CD4-positive, alpha-beta T cell (primary cell): ENCODE data around the gene PRRX2. TPM values are rescaled to one million over a fixed set of nuclear protein-coding genes. Genes with fewer than 3 reads are reported as not detected.

ENCODE experiments used
- ATAC-seq: fragments of 200-7000 bp; cut with Tn5 transposase; one replicate; pipeline ENCODE4 v1.10.0; 2022; ENCODE audit warnings: mild to moderate bottlenecking; ENCODE audit not compliant: poor library complexity
- CTCF ChIA-PET: fragments of 350-600 bp; sonication (Branson Sonifier 250); formaldehyde crosslinking; loops from one replicate; lab custom pipeline; 2021; ENCODE audit warnings: antibody characterized with exemption, inconsistent platforms; lab: Charles Lee
- POLR2A ChIA-PET: fragments of 350-600 bp; sonication (Branson Sonifier 250); formaldehyde crosslinking; loops from one replicate; lab custom pipeline; 2021; ENCODE audit warnings: antibody characterized with exemption, inconsistent platforms; lab: Charles Lee
- DNase-seq, 14 experiments: peaks; one replicate each; pipeline ENCODE4 v3.0.0-alpha.2; 2013 to 2020; ENCODE audit warnings: mixed read lengths in 2 of 14
- H3K27ac ChIP-seq, 2 donors: one replicate each; pipeline versions ENCODE4 v1.5.1 to v1.7.0; 2013; ENCODE audit warnings: low read length in 2 of 2, low read depth in 1 of 2, mild to moderate bottlenecking in 1 of 2
- H3K27me3 ChIP-seq, 2 experiments: 1 replicate in 1 of 2; 2 replicates in 1 of 2; pipeline versions ENCODE4 v1.6.1 to v1.7.0; 2013; ENCODE audit warnings: low read length in 2 of 2, control low read depth in 1 of 2, mild to moderate bottlenecking in 1 of 2, moderate library complexity in 1 of 2; ENCODE audit not compliant: insufficient read depth in 2 of 2, control insufficient read depth in 1 of 2
- H3K36me3 ChIP-seq: one replicate; pipeline ENCODE4 v1.6.1; 2013; ENCODE audit warnings: low read length, control low read depth; ENCODE audit not compliant: insufficient read depth
- H3K4me1 ChIP-seq: one replicate; pipeline ENCODE4 v1.6.1; 2013; ENCODE audit warnings: low read length, control low read depth; ENCODE audit not compliant: insufficient read depth
- H3K4me3 ChIP-seq: one replicate; pipeline ENCODE4 v1.5.1; 2013; ENCODE audit warnings: mild to moderate bottlenecking, low read length, moderate library complexity
- H3K9me3 ChIP-seq, 2 experiments: 1 replicate in 1 of 2; 2 replicates in 1 of 2; pipeline versions ENCODE4 v1.6.1 to v1.7.0; 2013; ENCODE audit warnings: low read length in 2 of 2, mild to moderate bottlenecking in 2 of 2, control low read depth in 1 of 2, moderate library complexity in 1 of 2; ENCODE audit not compliant: control insufficient read depth in 1 of 2, insufficient read depth in 1 of 2
- H3K27ac Mint-ChIP-seq: one replicate; pipeline ENCODE4 v1.8.0; 2020; ENCODE audit warnings: mixed read lengths
- H3K27me3 Mint-ChIP-seq: one replicate; pipeline ENCODE4 v1.8.0; 2021; ENCODE audit warnings: mixed read lengths
- H3K36me3 Mint-ChIP-seq: one replicate; pipeline ENCODE4 v1.8.0; 2021; ENCODE audit warnings: low read depth, mixed read lengths
- H3K4me1 Mint-ChIP-seq: one replicate; pipeline ENCODE4 v1.8.0; 2021; ENCODE audit warnings: low read depth, mixed read lengths
- H3K4me3 Mint-ChIP-seq: one replicate; pipeline ENCODE4 v1.8.0; 2020; ENCODE audit warnings: mild to moderate bottlenecking, mixed read lengths
- H3K9me3 Mint-ChIP-seq: one replicate; pipeline ENCODE4 v1.8.0; 2020; ENCODE audit warnings: mixed read lengths
- CTCF ChIP-seq: fragments of 200-600 bp; IDR thresholded peaks from one replicate; pipeline ENCODE4 v1.8.0; 2022; ENCODE audit warnings: antibody characterized with exemption, mild to moderate bottlenecking
- intact Hi-C, 2 experiments: fragments of 100-400 bp; cut with DNase I in 1 of 2; cut with micrococcal nuclease in 1 of 2; formaldehyde crosslinking; loops; one replicate each; pipeline versions ENCODE4 v1.15.1 to v1.9.0; 2023 to 2025; cut with DNase I, micrococcal nuclease
- total RNA-seq, 174 experiments: library from RNA in 2 of 174; stranded (reverse) in 2 of 174; gene quantifications; one replicate each; pipeline ENCODE4 v1.2.3 and lab custom pipeline; 2021 to 2026

The PRRX2 gene
- total RNA-seq, 2 experiments from 2014 or later, result not detected

GRCh38 chr9:129627556-129628440, 37.6 kb upstream of the PRRX2 start:
- Mint-ChIP-seq H3K27me3 (peaks cover 4% of the 10 kb centered on the region), H3K27ac (peak overlapping the region; percentile 94), H3K4me3 (peak overlapping the region; percentile 94), H3K9me3 (no peaks in the 10 kb centered on the region), H3K36me3 (peaks cover 42% of the 10 kb centered on the region), H3K4me1 (peaks cover 69% of the 10 kb centered on the region)
- H3K9me3 ChIP-seq, result no peaks in the 10 kb centered on the region
- intact Hi-C loops, result loop anchor here (5.0 to 10.0 kb wide), 3 partner anchors 177 to 600 kb away; partner anchors contain the start of genes IER5L (in 1 of the 2), SH3GLB2 (in 1 of the 2) and TOR1B (in 1 of the 2)
- peaks cover 82% of the 10 kb centered on the region for H3K4me1 ChIP-seq
- TF ChIP-seq CTCF, result no peak
- H3K27ac ChIP-seq, result peak overlapping the region; percentile 77 to 98
- ATAC-seq, result no peak
- CTCF ChIA-PET, result interaction anchor here (1.0 kb wide), 1 partner anchor 110 kb away, joined by 3 read pairs; no protein-coding TSS in a partner anchor
- DNase-seq, result no peak
- peak overlapping the region; percentile 75 for H3K4me3 ChIP-seq
- no peaks in the 10 kb centered on the region for H3K27me3 ChIP-seq
- peaks cover 29% of the 10 kb centered on the region for H3K36me3 ChIP-seq
- POLR2A ChIA-PET, result interaction anchor here (3.1 to 4.4 kb wide), 4 partner anchors 12 to 599 kb away, joined by 8 to 53 read pairs (median 34); partner anchors contain the start of genes ASB6 and SH3GLB2

GRCh38 chr9:129628709-129629108, 36.7 kb upstream of the PRRX2 start:
- no peak for TF ChIP-seq CTCF
- CTCF ChIA-PET, result interaction anchor here (0.6 kb wide), 1 partner anchor 573 kb away, joined by 3 read pairs; no protein-coding TSS in a partner anchor
- no peak for DNase-seq
- no peak for ATAC-seq
- Mint-ChIP-seq H3K27me3 (no peaks in the 10 kb centered on the region), H3K4me1 (peaks cover 69% of the 10 kb centered on the region), H3K36me3 (peaks cover 51% of the 10 kb centered on the region), H3K9me3 (no peaks in the 10 kb centered on the region), H3K4me3 (peak overlapping the region; percentile 42), H3K27ac (peak overlapping the region; percentile 94)
- Histone ChIP-seq H3K4me1 (peaks cover 83% of the 10 kb centered on the region), H3K36me3 (peaks cover 37% of the 10 kb centered on the region), H3K4me3 (no peak overlapping the region), H3K27me3 (no peaks in the 10 kb centered on the region), H3K9me3 (no peaks in the 10 kb centered on the region), H3K27ac (no peak overlapping the region)
- POLR2A ChIA-PET, result no interaction called here
- intact Hi-C loops, result loop anchor here (5.0 to 10.0 kb wide), 3 partner anchors 176 to 601 kb away; partner anchors contain the start of genes IER5L (in 1 of the 2), SH3GLB2 (in 1 of the 2) and TOR1B (in 1 of the 2)

GRCh38 chr9:129629251-129629820, 36.1 kb upstream of the PRRX2 start:
- Histone ChIP-seq H3K27me3 (no peaks in the 10 kb centered on the region), H3K4me3 (no peak overlapping the region), H3K9me3 (no peaks in the 10 kb centered on the region), H3K4me1 (peaks cover 78% of the 10 kb centered on the region), H3K27ac (peak overlapping the region in 1 of 2 donors; percentile 16), H3K36me3 (peaks cover 44% of the 10 kb centered on the region)
- ChIA-PET POLR2A (no interaction called here), CTCF (interaction anchor here (0.6 to 1.2 kb wide), 2 partner anchors 486 to 573 kb away, joined by 3 to 4 read pairs; no protein-coding TSS in a partner anchor)
- no peak for TF ChIP-seq CTCF
- intact Hi-C loops, result loop anchor here (5.0 to 10.0 kb wide), 3 partner anchors 175 to 602 kb away; partner anchors contain the start of genes IER5L (in 1 of the 2), SH3GLB2 (in 1 of the 2) and TOR1B (in 1 of the 2)
- ATAC-seq, result no peak
- Mint-ChIP-seq H3K9me3 (no peaks in the 10 kb centered on the region), H3K36me3 (peaks cover 55% of the 10 kb centered on the region), H3K4me1 (peaks cover 65% of the 10 kb centered on the region), H3K27me3 (no peaks in the 10 kb centered on the region), H3K27ac (peak overlapping the region; percentile 94), H3K4me3 (peak overlapping the region; percentile 42)
- no peak for DNase-seq
